ENCODE measurements around the gene KRTAP10-7. TPM values are rescaled to one million over a fixed set of nuclear protein-coding genes. Genes with fewer than 3 reads are reported as not detected.
A peak's percentile ranks its signal among the peaks of the same experiment; 100 is the strongest.

Gene KRTAP10-7
- total and polyA plus RNA-seq, 4 experiments from 2014 or later = not detected

GRCh38 chr21:44614161-44614631, 13.8 kb downstream of the KRTAP10-7 start:
- no peak overlapping the region for H3K4me3 Mint-ChIP-seq
- H3K4me3 ChIP-seq (ENCODE audit: low read length in 2 of 2) = no peak overlapping the region
- POLR2A ChIA-PET (ENCODE audit: partially characterized antibody) = interaction anchor here (1.6 kb wide), 1 partner anchor 44 kb away, joined by 5 read pairs; no protein-coding TSS in a partner anchor
- H3K27me3 Mint-ChIP-seq = no peaks in the 10 kb centered on the region
- H3K36me3 ChIP-seq (ENCODE audit: insufficient read depth, low read length) = no peaks in the 10 kb centered on the region
- no peak overlapping the region for H3K27ac Mint-ChIP-seq
- DNase-seq = no peak
- H3K27me3 ChIP-seq (ENCODE audit: insufficient read depth, low read length) = no peaks in the 10 kb centered on the region
- intact Hi-C loops (cut with micrococcal nuclease) = loop anchor here (10.0 kb wide), 1 partner anchor 69 kb away; the partner anchor contains the start of gene KRTAP10-1
- H3K9me3 ChIP-seq (ENCODE audit: control insufficient read depth in 1 of 2, low read length in 2 of 2) = no peaks in the 10 kb centered on the region
- peaks cover 6 to 9% of the 10 kb centered on the region in 2 donors for H3K36me3 Mint-ChIP-seq
- peaks cover 33% of the 10 kb centered on the region for H3K4me1 ChIP-seq (ENCODE audit: insufficient read depth, low read length)
- no peak overlapping the region for H3K27ac ChIP-seq (ENCODE audit: low read depth, low read length)
- peaks cover 20 to 43% (median 32%) of the 10 kb centered on the region in 4 donors for H3K4me1 Mint-ChIP-seq
- CTCF ChIA-PET (ENCODE audit: partially characterized antibody) = interaction anchor here (1.4 kb wide), 1 partner anchor 128 kb away, joined by 5 read pairs; no protein-coding TSS in a partner anchor
- peaks cover 0 to 34% (median 24%) of the 10 kb centered on the region in 8 donors for H3K9me3 Mint-ChIP-seq

- Histone ChIP-seq H3K27ac (ENCODE audit: low read depth, low read length) (no peak overlapping the region), H3K36me3 (ENCODE audit: insufficient read depth, low read length) (no peaks in the 10 kb centered on the region), H3K4me3 (ENCODE audit: low read length in 2 of 2) (no peak overlapping the region), H3K4me1 (ENCODE audit: insufficient read depth, low read length) (peaks cover 41% of the 10 kb centered on the region), H3K27me3 (ENCODE audit: insufficient read depth, low read length) (no peaks in the 10 kb centered on the region), H3K9me3 (ENCODE audit: control insufficient read depth in 1 of 2, low read length in 2 of 2) (no peaks in the 10 kb centered on the region)
- no peaks in the 10 kb centered on the region for H3K27me3 Mint-ChIP-seq
- H3K4me1 Mint-ChIP-seq = peaks cover 28 to 51% (median 40%) of the 10 kb centered on the region in 4 donors
- intact Hi-C loops (cut with micrococcal nuclease) = loop anchor here (10.0 kb wide), 1 partner anchor 70 kb away; the partner anchor contains the start of gene KRTAP10-1
- POLR2A ChIA-PET (ENCODE audit: partially characterized antibody) = interaction anchor here (0.6 kb wide), 1 partner anchor 43 kb away, joined by 3 read pairs; the partner anchor contains the start of gene KRTAP12-3
- H3K9me3 Mint-ChIP-seq = peaks cover 0 to 34% (median 23%) of the 10 kb centered on the region in 8 donors
- peaks cover 12 to 14% of the 10 kb centered on the region in 2 donors for H3K36me3 Mint-ChIP-seq
- H3K4me3 Mint-ChIP-seq = peak overlapping the region in 1 of 8 donors; percentile 54
- H3K27ac Mint-ChIP-seq = no peak overlapping the region
- no peak for DNase-seq
- CTCF ChIA-PET (ENCODE audit: partially characterized antibody) = interaction anchor here (0.7 to 1.4 kb wide), 2 partner anchors 127 to 215 kb away, joined by 3 to 5 read pairs; no protein-coding TSS in a partner anchor
These were observed 14.6 kb downstream of the KRTAP10-7 start for GRCh38 chr21:44614961-44615391.

- CTCF ChIA-PET (ENCODE audit: partially characterized antibody) = interaction anchor here (0.7 to 1.4 kb wide), 2 partner anchors 127 to 216 kb away, joined by 3 to 5 read pairs; no protein-coding TSS in a partner anchor
- Histone ChIP-seq H3K36me3 (ENCODE audit: insufficient read depth, low read length) (no peaks in the 10 kb centered on the region), H3K27me3 (ENCODE audit: insufficient read depth, low read length) (no peaks in the 10 kb centered on the region), H3K4me1 (ENCODE audit: insufficient read depth, low read length) (peaks cover 43% of the 10 kb centered on the region), H3K27ac (ENCODE audit: low read depth, low read length) (no peak overlapping the region), H3K9me3 (ENCODE audit: control insufficient read depth in 1 of 2, low read length in 2 of 2) (no peaks in the 10 kb centered on the region), H3K4me3 (ENCODE audit: low read length in 2 of 2) (no peak overlapping the region)
- Mint-ChIP-seq H3K9me3 (peaks cover 0 to 33% (median 24%) of the 10 kb centered on the region in 8 donors), H3K36me3 (peaks cover 13 to 15% of the 10 kb centered on the region in 2 donors), H3K4me3 (no peak overlapping the region), H3K4me1 (peaks cover 30 to 56% (median 43%) of the 10 kb centered on the region in 4 donors), H3K27ac (no peak overlapping the region), H3K27me3 (no peaks in the 10 kb centered on the region)
- POLR2A ChIA-PET (ENCODE audit: partially characterized antibody) = interaction anchor here (0.6 to 2.5 kb wide), 2 partner anchors 42 to 43 kb away, joined by 3 to 12 read pairs; partner anchors contain the start of gene KRTAP12-3
- intact Hi-C loops (cut with micrococcal nuclease) = loop anchor here (10.0 kb wide), 1 partner anchor 71 kb away; the partner anchor contains the start of gene KRTAP10-1
- DNase-seq = no peak
These were observed 15.1 kb downstream of the KRTAP10-7 start for GRCh38 chr21:44615466-44615865.

GRCh38 chr21:44615911-44616590, 15.7 kb downstream of the KRTAP10-7 start:
- no peaks in the 10 kb centered on the region for H3K27me3 Mint-ChIP-seq
- peaks cover 17 to 21% of the 10 kb centered on the region in 2 donors for H3K36me3 Mint-ChIP-seq
- CTCF ChIA-PET (ENCODE audit: partially characterized antibody) = interaction anchor here (0.6 to 1.4 kb wide), 2 partner anchors 106 to 126 kb away, joined by 4 to 5 read pairs; no protein-coding TSS in a partner anchor
- no peak overlapping the region for H3K27ac ChIP-seq (ENCODE audit: low read depth, low read length)
- no peak for DNase-seq
- POLR2A ChIA-PET (ENCODE audit: partially characterized antibody) = interaction anchor here (2.5 kb wide), 1 partner anchor 42 kb away, joined by 12 read pairs; the partner anchor contains the start of gene KRTAP12-3
- H3K4me3 Mint-ChIP-seq = peak overlapping the region in 2 of 8 donors; percentile 6 to 26
- no peaks in the 10 kb centered on the region for H3K9me3 ChIP-seq (ENCODE audit: control insufficient read depth in 1 of 2, low read length in 2 of 2)
- H3K4me1 Mint-ChIP-seq = peaks cover 30 to 60% (median 47%) of the 10 kb centered on the region in 4 donors
- no peak overlapping the region for H3K4me3 ChIP-seq (ENCODE audit: low read length in 2 of 2)
- intact Hi-C loops (cut with micrococcal nuclease) = loop anchor here (10.0 kb wide), 1 partner anchor 71 kb away; the partner anchor contains the start of gene KRTAP10-1
- peak overlapping the region in 6 of 7 donors; percentile 32 to 86 (median 52) for H3K27ac Mint-ChIP-seq
- H3K36me3 ChIP-seq (ENCODE audit: insufficient read depth, low read length) = no peaks in the 10 kb centered on the region
- H3K4me1 ChIP-seq (ENCODE audit: insufficient read depth, low read length) = peaks cover 43% of the 10 kb centered on the region
- no peaks in the 10 kb centered on the region for H3K27me3 ChIP-seq (ENCODE audit: insufficient read depth, low read length)
- H3K9me3 Mint-ChIP-seq = peaks cover 0 to 34% (median 24%) of the 10 kb centered on the region in 8 donors

- Histone ChIP-seq H3K4me1 (ENCODE audit: insufficient read depth, low read length) (peaks cover 43% of the 10 kb centered on the region), H3K36me3 (ENCODE audit: insufficient read depth, low read length) (no peaks in the 10 kb centered on the region), H3K4me3 (ENCODE audit: low read length in 2 of 2) (no peak overlapping the region), H3K9me3 (ENCODE audit: control insufficient read depth in 1 of 2, low read length in 2 of 2) (no peaks in the 10 kb centered on the region), H3K27me3 (ENCODE audit: insufficient read depth, low read length) (no peaks in the 10 kb centered on the region), H3K27ac (ENCODE audit: low read depth, low read length) (no peak overlapping the region)
- peaks cover 17 to 21% of the 10 kb centered on the region in 2 donors for H3K36me3 Mint-ChIP-seq
- intact Hi-C loops (cut with micrococcal nuclease) = loop anchor here (10.0 kb wide), 1 partner anchor 72 kb away; the partner anchor contains the start of gene KRTAP10-1
- DNase-seq = no peak
- H3K4me3 Mint-ChIP-seq = peak overlapping the region in 1 of 8 donors; percentile 8
- no peaks in the 10 kb centered on the region for H3K27me3 Mint-ChIP-seq
- H3K9me3 Mint-ChIP-seq = peaks cover 0 to 28% (median 19%) of the 10 kb centered on the region in 8 donors
- peak overlapping the region in 5 of 7 donors; percentile 32 to 83 (median 51) for H3K27ac Mint-ChIP-seq
- CTCF ChIA-PET (ENCODE audit: partially characterized antibody) = interaction anchor here (0.6 kb wide), 1 partner anchor 106 kb away, joined by 4 read pairs; no protein-coding TSS in a partner anchor
- H3K4me1 Mint-ChIP-seq = peaks cover 30 to 60% (median 47%) of the 10 kb centered on the region in 4 donors
- POLR2A ChIA-PET (ENCODE audit: partially characterized antibody) = interaction anchor here (2.5 kb wide), 1 partner anchor 41 kb away, joined by 12 read pairs; the partner anchor contains the start of gene KRTAP12-3
These were observed 16.2 kb downstream of the KRTAP10-7 start for GRCh38 chr21:44616591-44616926.

- peaks cover 43% of the 10 kb centered on the region for H3K4me1 ChIP-seq (ENCODE audit: insufficient read depth, low read length)
- no peak for DNase-seq
- peak overlapping the region in 4 of 7 donors; percentile 12 to 96 (median 67) for H3K27ac Mint-ChIP-seq
- peaks cover 30 to 60% (median 47%) of the 10 kb centered on the region in 4 donors for H3K4me1 Mint-ChIP-seq
- intact Hi-C loops (cut with micrococcal nuclease) = loop anchor here (10.0 kb wide), 1 partner anchor 72 kb away; the partner anchor contains the start of gene KRTAP10-1
- H3K4me3 Mint-ChIP-seq = no peak overlapping the region
- no peaks in the 10 kb centered on the region for H3K27me3 ChIP-seq (ENCODE audit: insufficient read depth, low read length)
- peaks cover 2 to 28% (median 20%) of the 10 kb centered on the region in 8 donors for H3K9me3 Mint-ChIP-seq
- no peaks in the 10 kb centered on the region for H3K36me3 ChIP-seq (ENCODE audit: insufficient read depth, low read length)
- no peaks in the 10 kb centered on the region for H3K27me3 Mint-ChIP-seq
- peaks cover 17 to 21% of the 10 kb centered on the region in 2 donors for H3K36me3 Mint-ChIP-seq
- ChIA-PET POLR2A (ENCODE audit: partially characterized antibody) (interaction anchor here (2.5 to 3.1 kb wide), 2 partner anchors 38 to 41 kb away, joined by 12 to 29 read pairs; partner anchors contain the start of genes KRTAP12-3 and KRTAP12-4), CTCF (ENCODE audit: partially characterized antibody) (interaction anchor here (0.6 to 2.8 kb wide), 3 partner anchors 36 to 107 kb away, joined by 4 to 10 read pairs (median 6); no protein-coding TSS in a partner anchor)
- H3K27ac ChIP-seq (ENCODE audit: low read depth, low read length) = no peak overlapping the region
- no peaks in the 10 kb centered on the region for H3K9me3 ChIP-seq (ENCODE audit: control insufficient read depth in 1 of 2, low read length in 2 of 2)
- H3K4me3 ChIP-seq (ENCODE audit: low read length in 2 of 2) = no peak overlapping the region
These were observed 16.7 kb downstream of the KRTAP10-7 start for GRCh38 chr21:44617071-44617501.
